Neural crest cell (in vitro differentiated cells): Measurements from ENCODE around the gene GSTT2B. TPM values are rescaled to one million over a fixed set of nuclear protein-coding genes. Genes with fewer than 3 reads are reported as not detected.

Source experiments
- DNase-seq: peaks from one replicate; pipeline ENCODE4 v3.0.0; 2021; ENCODE audit warnings: low read depth, mixed read lengths, low spot score
- H3K27ac Mint-ChIP-seq: one replicate; pipeline ENCODE4 v1.8.0; 2021; ENCODE audit warnings: mild to moderate bottlenecking, mixed read lengths; ENCODE audit not compliant: unreplicated experiment
- H3K27me3 Mint-ChIP-seq: 2 replicates; pipeline ENCODE4 v1.8.0; 2021; ENCODE audit warnings: low read depth, mild to moderate bottlenecking, mixed read lengths
- H3K36me3 Mint-ChIP-seq: 2 replicates; pipeline ENCODE4 v1.8.0; 2021; ENCODE audit warnings: low read depth, mild to moderate bottlenecking, mixed read lengths
- H3K4me1 Mint-ChIP-seq: 2 replicates; pipeline ENCODE4 v1.8.0; 2021; ENCODE audit warnings: mixed read lengths
- H3K4me3 Mint-ChIP-seq: one replicate; pipeline ENCODE4 v1.8.0; 2021; ENCODE audit warnings: mild to moderate bottlenecking, mixed read lengths
- H3K9me3 Mint-ChIP-seq: 2 replicates; pipeline ENCODE4 v1.8.0; 2021; ENCODE audit warnings: mixed read lengths
- total RNA-seq: library from RNA; stranded (reverse); gene quantifications from 2 replicates; pipeline ENCODE4 v1.2.1, GENCODE V29; 2021
- TF ChIP-seq, protein P1 (sequence below): fragments of 200-600 bp; sonication (generic); conservative IDR thresholded peaks from 2 replicates; pipeline ENCODE4 v1.5.0; 2021; ENCODE audit warnings: antibody characterized with exemption, mild to moderate bottlenecking

Gene GSTT2B
- total RNA-seq, 1 donor from 2014 or later: 2.1 TPM

DNA sequence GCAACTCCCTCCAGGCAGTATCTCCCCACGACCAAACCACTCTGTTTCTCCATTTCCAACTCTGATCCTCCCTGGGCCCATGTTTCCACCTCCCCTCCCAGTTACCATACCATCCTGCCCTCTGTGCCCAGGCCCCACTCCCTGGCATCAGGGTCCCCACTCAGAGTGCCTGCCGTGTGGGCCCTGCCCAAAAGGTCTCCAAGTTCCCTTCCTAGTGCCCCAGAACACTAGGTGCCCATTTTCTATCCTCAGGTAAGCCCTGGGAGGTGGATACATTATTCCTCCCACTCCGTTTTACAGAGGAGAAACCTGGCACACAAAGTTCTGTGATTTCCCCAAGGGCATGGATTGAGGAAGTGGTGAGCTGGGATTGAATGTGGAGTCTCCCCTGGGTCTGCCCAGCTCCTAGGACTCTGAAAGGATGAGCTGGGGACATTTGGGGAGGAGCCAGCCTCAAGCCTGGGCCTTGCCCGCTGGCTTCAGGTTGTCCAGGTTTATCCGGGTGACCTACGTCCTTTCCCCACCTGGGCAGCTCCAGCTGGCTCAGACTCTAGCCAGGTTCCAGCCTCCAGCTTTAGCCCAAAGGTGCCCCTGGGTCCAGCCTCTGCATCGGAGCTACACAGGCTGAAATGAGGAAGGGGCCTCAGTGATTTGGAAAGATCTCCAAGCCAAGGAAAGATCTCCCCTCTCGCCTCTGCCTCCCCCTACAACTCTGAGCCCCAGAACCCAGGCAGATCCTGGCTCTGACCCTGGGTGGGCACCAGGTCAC is 46.4 kb upstream of the GSTT2B start:
- Mint-ChIP-seq H3K27ac (no peak overlapping the region), H3K9me3 (peaks cover 3% of the 10 kb centered on the region), H3K4me3 (no peak overlapping the region), H3K4me1 (peaks cover 34% of the 10 kb centered on the region), H3K27me3 (no peaks in the 10 kb centered on the region), H3K36me3 (no peaks in the 10 kb centered on the region)
- TF ChIP-seq, protein P1, sequence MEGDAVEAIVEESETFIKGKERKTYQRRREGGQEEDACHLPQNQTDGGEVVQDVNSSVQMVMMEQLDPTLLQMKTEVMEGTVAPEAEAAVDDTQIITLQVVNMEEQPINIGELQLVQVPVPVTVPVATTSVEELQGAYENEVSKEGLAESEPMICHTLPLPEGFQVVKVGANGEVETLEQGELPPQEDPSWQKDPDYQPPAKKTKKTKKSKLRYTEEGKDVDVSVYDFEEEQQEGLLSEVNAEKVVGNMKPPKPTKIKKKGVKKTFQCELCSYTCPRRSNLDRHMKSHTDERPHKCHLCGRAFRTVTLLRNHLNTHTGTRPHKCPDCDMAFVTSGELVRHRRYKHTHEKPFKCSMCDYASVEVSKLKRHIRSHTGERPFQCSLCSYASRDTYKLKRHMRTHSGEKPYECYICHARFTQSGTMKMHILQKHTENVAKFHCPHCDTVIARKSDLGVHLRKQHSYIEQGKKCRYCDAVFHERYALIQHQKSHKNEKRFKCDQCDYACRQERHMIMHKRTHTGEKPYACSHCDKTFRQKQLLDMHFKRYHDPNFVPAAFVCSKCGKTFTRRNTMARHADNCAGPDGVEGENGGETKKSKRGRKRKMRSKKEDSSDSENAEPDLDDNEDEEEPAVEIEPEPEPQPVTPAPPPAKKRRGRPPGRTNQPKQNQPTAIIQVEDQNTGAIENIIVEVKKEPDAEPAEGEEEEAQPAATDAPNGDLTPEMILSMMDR: no peak
- no peak for DNase-seq

GRCh38 chr22:24006914-24007214 is 45.9 kb upstream of the GSTT2B start:
- peaks cover 33% of the 10 kb centered on the region for H3K4me1 Mint-ChIP-seq
- no peaks in the 10 kb centered on the region for H3K27me3 Mint-ChIP-seq
- H3K36me3 Mint-ChIP-seq: no peaks in the 10 kb centered on the region
- H3K9me3 Mint-ChIP-seq: peaks cover 3% of the 10 kb centered on the region
- DNase-seq: no peak
- H3K27ac Mint-ChIP-seq: no peak overlapping the region
- TF ChIP-seq, protein P1: no peak
- peak overlapping the region; percentile 62 for H3K4me3 Mint-ChIP-seq

GRCh38 chr22:24006207-24006913 is 45.4 kb upstream of the GSTT2B start:
- Mint-ChIP-seq H3K27me3 (no peaks in the 10 kb centered on the region), H3K9me3 (peaks cover 3% of the 10 kb centered on the region), H3K27ac (peak overlapping the region; percentile 65), H3K4me3 (peak overlapping the region; percentile 62), H3K4me1 (peaks cover 33% of the 10 kb centered on the region), H3K36me3 (no peaks in the 10 kb centered on the region)
- TF ChIP-seq, protein P1: no peak
- DNase-seq: no peak

DNA sequence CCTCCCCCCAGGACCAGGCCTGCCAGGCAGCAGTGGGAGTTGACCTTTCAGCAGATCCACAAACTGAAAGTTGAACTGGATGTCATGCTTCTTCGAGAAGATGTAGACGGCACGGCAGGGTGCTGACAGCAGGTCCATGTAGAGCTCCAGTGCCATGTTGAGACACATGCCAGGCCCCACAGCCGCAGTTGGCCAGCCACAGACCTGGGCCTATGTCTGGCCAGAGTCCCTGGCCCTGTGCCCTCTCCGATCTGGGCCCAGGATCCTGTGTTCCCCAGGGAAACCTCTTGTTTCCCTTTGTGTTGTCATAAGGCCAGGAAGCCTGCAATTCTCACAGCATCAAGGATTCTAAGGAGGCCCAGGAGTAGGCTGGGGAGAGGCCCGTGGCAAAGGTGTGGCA is 44.2 kb upstream of the GSTT2B start, which contains the start of gene GSTT4:
Gene GSTT4 (minus strand): TSS at position 253 of the 400 bp plus-strand sequence. CDS start 97 bp downstream, at position 156.
- Mint-ChIP-seq H3K27ac (peak within 1 kb of the TSS; percentile 65), H3K27me3 (no peaks in the 10 kb centered on the region), H3K9me3 (peaks cover 3% of the 10 kb centered on the region), H3K36me3 (no peaks in the 10 kb centered on the region), H3K4me3 (no peak within 1 kb of the TSS), H3K4me1 (peaks cover 24% of the 10 kb centered on the region)
- TF ChIP-seq, protein P1: no peak
- DNase-seq: no peak

GRCh38 chr22:24003887-24004286 is 42.9 kb upstream of the GSTT2B start:
- H3K4me1 Mint-ChIP-seq: peaks cover 15% of the 10 kb centered on the region
- H3K27ac Mint-ChIP-seq: no peak overlapping the region
- H3K9me3 Mint-ChIP-seq: no peaks in the 10 kb centered on the region
- H3K4me3 Mint-ChIP-seq: no peak overlapping the region
- no peaks in the 10 kb centered on the region for H3K27me3 Mint-ChIP-seq
- TF ChIP-seq, protein P1: no peak
- H3K36me3 Mint-ChIP-seq: no peaks in the 10 kb centered on the region
- DNase-seq: no peak
